Transverse colon (tissue), 4 donors: ENCODE measurements around the gene POLQ. TPM values are rescaled to one million over a fixed set of nuclear protein-coding genes. Genes with fewer than 3 reads are reported as not detected.

Source experiments
- DNase-seq: peaks from one replicate; pipeline ENCODE4 v3.0.0-alpha.2; 2019
- H3K27ac ChIP-seq, 4 donors: fragments of 200-600 bp; sonication (generic); 2 replicates each; pipeline ENCODE4 v1.5.1; 2016 to 2018; ENCODE audit warnings: inconsistent platforms in 4 of 4
- H3K27me3 ChIP-seq: fragments of 200-600 bp; sonication (generic); 2 replicates; pipeline ENCODE4 v1.5.1; 2017; ENCODE audit warnings: inconsistent platforms
- H3K36me3 ChIP-seq, 4 donors: fragments of 200-600 bp; sonication (generic); 2 replicates each; pipeline ENCODE4 v1.5.1; 2017 to 2019; ENCODE audit warnings: inconsistent platforms in 4 of 4
- H3K4me1 ChIP-seq, 4 donors: fragments of 200-600 bp; sonication (generic); 2 replicates each; pipeline ENCODE4 v1.5.1; 2017 to 2020; ENCODE audit warnings: inconsistent platforms in 4 of 4
- H3K4me3 ChIP-seq, 4 donors: fragments of 200-600 bp; sonication (generic); 1 replicate in 1 of 4; 2 replicates in 3 of 4; pipeline versions ENCODE4 v1.5.1 to v1.6.1; 2017 to 2019; ENCODE audit warnings: inconsistent platforms in 4 of 4
- H3K9me3 ChIP-seq, 2 donors: fragments of 200-600 bp; sonication (generic); 2 replicates each; pipeline ENCODE4 v1.5.1; 2017 to 2019; ENCODE audit warnings: inconsistent platforms in 2 of 2
- CTCF ChIP-seq, 5 experiments: fragments of 200-600 bp in 3 of 5; fragments of 450-650 bp in 2 of 5; sonication (generic) in 3 of 5; IDR thresholded peaks; 1 replicate in 2 of 5; 2 replicates in 3 of 5; pipeline ENCODE4 v1.5.1; 2016 to 2017; ENCODE audit warnings: antibody characterized with exemption in 5 of 5, inconsistent platforms in 3 of 5, mild to moderate bottlenecking in 2 of 5, moderate library complexity in 1 of 5
- EP300 ChIP-seq: sonication (generic); formaldehyde crosslinking; IDR thresholded peaks from one replicate; pipeline ENCODE4 v1.6.1; 2017; ENCODE audit warnings: antibody characterized with exemption, low read depth
- POLR2A ChIP-seq: fragments of 450-650 bp; IDR thresholded peaks from one replicate; pipeline ENCODE4 v1.6.1; 2016; ENCODE audit warnings: antibody characterized with exemption, mild to moderate bottlenecking, moderate library complexity
- POLR2AphosphoS5 ChIP-seq, 3 donors: sonication (generic); formaldehyde crosslinking; IDR thresholded peaks; one replicate each; pipeline ENCODE4 v1.6.1; 2016; ENCODE audit warnings: antibody characterized with exemption in 3 of 3
- WGBS, 2 donors: methylation state at CpG; one replicate each; pipeline ENCODE4 v1.1.5; 2018; ENCODE audit warnings: low coverage in 1 of 2; 5-methylcytosine and 5-hydroxymethylcytosine counted together
- in situ Hi-C, 4 donors: fragments of 200-750 bp; cut with MboI; loops; one replicate each; pipeline versions ENCODE4 v1.15.0 to v1.15.1; 2017; ENCODE audit warnings: low sequenced_read_pairs in 3 of 4, low pct_ligation_motif_present in 1 of 4, low pct_unique_long_range_greater_than_20kb in 1 of 4
- intact Hi-C: fragments of 100-400 bp; cut with DNase I; formaldehyde crosslinking; loops from one replicate; pipeline ENCODE4 v1.15.1; 2023; ENCODE audit warnings: low total_unique reads
- total RNA-seq, 4 donors: library from RNA; depleted of rRNA; stranded (reverse); fragments of >200 nt; gene quantifications; one replicate each; pipeline ENCODE4 v1.1.0, GENCODE V29; 2016

POLQ gene
- total RNA-seq, 4 donors from 2014 or later: under 0.01 to 25.1 (median 0.94) TPM

GRCh38 chr3:121545049-121545573 is 677 bp downstream of the POLQ start:
- no peaks in the 10 kb centered on the region for H3K36me3 ChIP-seq
- 3 to 4% methylated on average over 7 to 18 of the region's 18 CpGs for WGBS, 2 donors
- intact Hi-C loops: loop anchor here (10.0 kb wide), 1 partner anchor 1130 kb away; no protein-coding TSS in a partner anchor

GRCh38 chr3:121542924-121543323 is 2.9 kb downstream of the POLQ start:
- H3K4me3 ChIP-seq: no peak overlapping the region
- DNase-seq: no peak
- in situ Hi-C loops: loop anchor here in 3 of 4 donors (10.0 to 25.0 kb wide), 3 partner anchors 294 to 719 kb away; partner anchors contain the start of genes EAF2 (in 1 of the 3) and IQCB1 (in 1 of the 3)
- peaks cover 0 to 22% (median 8%) of the 10 kb centered on the region in 4 donors for H3K4me1 ChIP-seq
- no peaks in the 10 kb centered on the region for H3K27me3 ChIP-seq
- H3K36me3 ChIP-seq: no peaks in the 10 kb centered on the region
- no peak overlapping the region for H3K27ac ChIP-seq
- TF ChIP-seq POLR2AphosphoS5 (IDR thresholded peaks at IDR 0.05) (no peak), EP300 (no peak), CTCF (IDR thresholded peaks at IDR 0.05) (no peak), POLR2A (no peak)
- no peaks in the 10 kb centered on the region for H3K9me3 ChIP-seq
- intact Hi-C loops: loop anchor here (10.0 kb wide), 1 partner anchor 1132 kb away; no protein-coding TSS in a partner anchor

More at GRCh38 chr3:121545049-121545573, 677 bp downstream of the POLQ start:
- Histone ChIP-seq H3K4me1 (peaks cover 0 to 34% (median 17%) of the 10 kb centered on the region in 4 donors), H3K9me3 (no peaks in the 10 kb centered on the region), H3K4me3 (peak overlapping the region in 3 of 4 donors; percentile 55 to 68 (median 55)), H3K27ac (peak overlapping the region in 3 of 4 donors; percentile 84 to 92 (median 85)), H3K27me3 (no peaks in the 10 kb centered on the region)
- no peak for DNase-seq
- in situ Hi-C loops: loop anchor here in 3 of 4 donors (10.0 to 25.0 kb wide), 3 partner anchors 292 to 717 kb away; partner anchors contain the start of genes EAF2 (in 1 of the 3) and IQCB1 (in 1 of the 3)
- no peak for TF ChIP-seq EP300
- no peak for TF ChIP-seq POLR2A
- no peak for TF ChIP-seq CTCF (IDR thresholded peaks at IDR 0.05)
- no peak for TF ChIP-seq POLR2AphosphoS5 (IDR thresholded peaks at IDR 0.05)

GRCh38 chr3:121531269-121531668 is 14.5 kb downstream of the POLQ start:
- H3K36me3 ChIP-seq: no peaks in the 10 kb centered on the region
- no peak overlapping the region for H3K4me3 ChIP-seq
- no peaks in the 10 kb centered on the region for H3K27me3 ChIP-seq
- intact Hi-C loops: no loop called here
- TF ChIP-seq CTCF (IDR thresholded peaks at IDR 0.05) (no peak), POLR2AphosphoS5 (IDR thresholded peaks at IDR 0.05) (no peak), POLR2A (no peak), EP300 (no peak)
- H3K9me3 ChIP-seq: no peaks in the 10 kb centered on the region
- H3K27ac ChIP-seq: no peak overlapping the region
- H3K4me1 ChIP-seq: no peaks in the 10 kb centered on the region
- no peak for DNase-seq
- in situ Hi-C loops: loop anchor here in 3 of 4 donors (25.0 kb wide), 2 partner anchors 306 to 731 kb away; partner anchors contain the start of genes EAF2 (in 1 of the 3) and IQCB1 (in 1 of the 3)

- no peak overlapping the region for H3K4me3 ChIP-seq
- H3K27me3 ChIP-seq: no peaks in the 10 kb centered on the region
- in situ Hi-C loops: loop anchor here in 3 of 4 donors (25.0 kb wide), 2 partner anchors 308 to 733 kb away; partner anchors contain the start of genes EAF2 (in 1 of the 3) and IQCB1 (in 1 of the 3)
- 78 to 80% methylated on average over 3 of the region's 3 CpGs for WGBS, 2 donors
- no peaks in the 10 kb centered on the region for H3K36me3 ChIP-seq
- TF ChIP-seq EP300: no peak
- TF ChIP-seq POLR2AphosphoS5 (IDR thresholded peaks at IDR 0.05): no peak
- TF ChIP-seq CTCF (IDR thresholded peaks at IDR 0.05): no peak
- no peak for TF ChIP-seq POLR2A
- no peak for DNase-seq
- H3K9me3 ChIP-seq: no peaks in the 10 kb centered on the region
- no peak overlapping the region for H3K27ac ChIP-seq
- no peaks in the 10 kb centered on the region for H3K4me1 ChIP-seq
- intact Hi-C loops: no loop called here
Measured at GRCh38 chr3:121529308-121529707, 16.5 kb downstream of the POLQ start.
